Caco-2 (cell line): ENCODE data around the gene CGAS. TPM values are rescaled to one million over a fixed set of nuclear protein-coding genes. Genes with fewer than 3 reads are reported as not detected.
A peak's percentile ranks its signal among the peaks of the same experiment; 100 is the strongest.

Experiments used
- Bru-seq: library from RNA; stranded (reverse); fragments of 400-500 nt; gene quantifications from one replicate; lab custom pipeline; 2021; lab: Mats Ljungman, UMichigan
- BruChase-seq, 2 experiments: library from RNA; stranded (reverse); fragments of 400-500 nt; gene quantifications; one replicate each; lab custom pipeline; 2021; lab: Mats Ljungman, UMichigan
- BruUV-seq: library from RNA; stranded (reverse); fragments of 400-500 nt; replicated peaks from 2 replicates; lab custom pipeline; 2021; lab: Mats Ljungman, UMichigan
- CTCF ChIA-PET: fragments of 300-600 bp; sonication (Branson Sonifier 250); formaldehyde crosslinking; loops from one replicate; lab custom pipeline; 2022; ENCODE audit warnings: antibody characterized with exemption; lab: Charles Lee
- POLR2A ChIA-PET: fragments of 300-600 bp; sonication (Branson Sonifier 250); formaldehyde crosslinking; loops from one replicate; lab custom pipeline; 2022; ENCODE audit warnings: antibody characterized with exemption; lab: Charles Lee
- DNase-seq, 2 experiments: peaks; one replicate each; pipeline versions ENCODE4 v3.0.0 to v3.0.0-alpha.2; 2020 to 2022
- H3K27me3 ChIP-seq: replicated peaks from 2 replicates; pipeline ENCODE4 v1.6.0; 2011; ENCODE audit warnings: low read length; ENCODE audit not compliant: control insufficient read depth, insufficient read depth
- H3K36me3 ChIP-seq: 2 replicates; pipeline ENCODE4 v1.5.1; 2011; ENCODE audit warnings: low read length; ENCODE audit not compliant: control insufficient read depth, insufficient read depth
- H3K4me1 ChIP-seq: fragments of 250-450 bp; sonication (Bioruptor Pico); 2 replicates; pipeline ENCODE4 v1.5.1; 2020; ENCODE audit warnings: mild to moderate bottlenecking
- H3K4me3 ChIP-seq: 2 replicates; pipeline ENCODE4 v1.5.1; 2011; ENCODE audit warnings: low read depth, mild to moderate bottlenecking, control low read depth, low read length
- H3K9me3 ChIP-seq: fragments of 250-450 bp; sonication (Bioruptor Pico); 2 replicates; pipeline ENCODE4 v1.5.1; 2020; ENCODE audit warnings: mild to moderate bottlenecking, moderate library complexity
- H3K27ac Mint-ChIP-seq: one replicate; pipeline ENCODE4 v1.8.0; 2022; ENCODE audit warnings: mixed read lengths; ENCODE audit not compliant: unreplicated experiment
- H3K27me3 Mint-ChIP-seq: one replicate; pipeline ENCODE4 v1.8.0; 2022; ENCODE audit warnings: mixed read lengths; ENCODE audit not compliant: insufficient read depth, unreplicated experiment
- H3K36me3 Mint-ChIP-seq: one replicate; pipeline ENCODE4 v1.8.0; 2022; ENCODE audit warnings: mild to moderate bottlenecking, mixed read lengths; ENCODE audit not compliant: insufficient read depth, unreplicated experiment
- H3K4me1 Mint-ChIP-seq: one replicate; pipeline ENCODE4 v1.8.0; 2022; ENCODE audit warnings: low read depth, mixed read lengths; ENCODE audit not compliant: unreplicated experiment
- H3K4me3 Mint-ChIP-seq: one replicate; pipeline ENCODE4 v1.8.0; 2022; ENCODE audit warnings: mild to moderate bottlenecking, moderate library complexity, mixed read lengths; ENCODE audit not compliant: unreplicated experiment
- H3K9me3 Mint-ChIP-seq: one replicate; pipeline ENCODE4 v1.8.0; 2022; ENCODE audit warnings: mixed read lengths; ENCODE audit not compliant: unreplicated experiment
- intact Hi-C: fragments of 100-400 bp; cut with micrococcal nuclease; formaldehyde crosslinking; loops from one replicate; pipeline ENCODE4 v1.10.0; 2022; ENCODE audit not compliant: unreplicated experiment
- long read RNA-seq: library from polyadenylated mRNA; stranded (forward); transcript quantifications from one replicate; pipeline ENCODE4 v2.0.0, GENCODE V29; 2022
- total RNA-seq: library from RNA; stranded (reverse); gene quantifications from 2 replicates; pipeline ENCODE4 v1.2.3, GENCODE V29; 2022
- TF ChIP-seq, protein P1 (sequence below), 2 experiments: fragments of 200-600 bp in 1 of 2; IDR thresholded peaks; 1 replicate in 1 of 2; 2 replicates in 1 of 2; pipeline versions ENCODE4 v1.5.1 to v1.8.0; 2011 to 2022; ENCODE audit warnings: antibody characterized with exemption in 1 of 2, control low read depth in 1 of 2, inconsistent platforms in 1 of 2, low read depth in 1 of 2, low read length in 1 of 2, mild to moderate bottlenecking in 1 of 2, moderate library complexity in 1 of 2; ENCODE audit not compliant: insufficient read depth in 1 of 2, severe bottlenecking in 1 of 2, unreplicated experiment in 1 of 2

The CGAS gene
- total RNA-seq = 23.8 and 24.8 TPM in 2 replicates
- percentile 79 among the genes with signal in this experiment for Bru-seq, nascent RNA
- BruChase-seq, experiment 1, labeled RNA remaining after a 2-hour chase = percentile 84 among the genes with signal in this experiment
- percentile 74 among the genes with signal in this experiment for BruChase-seq, experiment 2, labeled RNA remaining after a 6-hour chase
- long read RNA-seq, partial matches to known transcripts = 1 of 14 reads
- long read RNA-seq, other reads (novel, unspliced or antisense) = 10 of 14 reads

DNA sequence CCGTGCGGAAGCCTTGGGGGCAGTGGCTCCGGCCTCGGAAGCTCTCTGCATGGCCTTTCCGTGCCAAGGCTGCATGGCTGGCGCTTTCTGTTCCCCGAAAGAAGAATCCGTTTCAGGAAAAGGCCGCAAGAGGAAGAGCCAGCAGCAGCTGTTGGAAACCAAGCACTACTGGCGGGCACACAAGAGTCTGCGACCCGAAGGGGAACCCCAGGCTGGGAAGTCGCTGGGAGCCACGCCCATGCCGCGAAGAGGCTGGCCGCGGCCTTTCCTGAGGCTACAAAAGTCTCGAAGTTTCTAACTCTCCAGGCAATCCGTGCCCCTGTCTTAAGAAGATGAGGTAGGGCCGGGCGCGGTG, at the start of gene CGAS:
Gene CGAS, minus strand, starts transcription at position 191 of the 355 bp plus-strand sequence. Its CDS starts 116 bp downstream, at position 75.
- peaks cover 16% of the 10 kb centered on the region for H3K4me1 Mint-ChIP-seq
- no peaks in the 10 kb centered on the region for H3K9me3 Mint-ChIP-seq
- BruUV-seq = no TSS peak
- H3K4me3 Mint-ChIP-seq = peak within 1 kb of the TSS; percentile 80
- Histone ChIP-seq H3K4me3 (peak within 1 kb of the TSS; percentile 73), H3K4me1 (peaks cover 3% of the 10 kb centered on the region; the same call in 1 of the 2 replicates), H3K27me3 (no peaks in the 10 kb centered on the region), H3K36me3 (no peaks in the 10 kb centered on the region), H3K9me3 (no peaks in the 10 kb centered on the region)
- DNase-seq = peak; percentile 83 to 85
- TF ChIP-seq, protein P1, sequence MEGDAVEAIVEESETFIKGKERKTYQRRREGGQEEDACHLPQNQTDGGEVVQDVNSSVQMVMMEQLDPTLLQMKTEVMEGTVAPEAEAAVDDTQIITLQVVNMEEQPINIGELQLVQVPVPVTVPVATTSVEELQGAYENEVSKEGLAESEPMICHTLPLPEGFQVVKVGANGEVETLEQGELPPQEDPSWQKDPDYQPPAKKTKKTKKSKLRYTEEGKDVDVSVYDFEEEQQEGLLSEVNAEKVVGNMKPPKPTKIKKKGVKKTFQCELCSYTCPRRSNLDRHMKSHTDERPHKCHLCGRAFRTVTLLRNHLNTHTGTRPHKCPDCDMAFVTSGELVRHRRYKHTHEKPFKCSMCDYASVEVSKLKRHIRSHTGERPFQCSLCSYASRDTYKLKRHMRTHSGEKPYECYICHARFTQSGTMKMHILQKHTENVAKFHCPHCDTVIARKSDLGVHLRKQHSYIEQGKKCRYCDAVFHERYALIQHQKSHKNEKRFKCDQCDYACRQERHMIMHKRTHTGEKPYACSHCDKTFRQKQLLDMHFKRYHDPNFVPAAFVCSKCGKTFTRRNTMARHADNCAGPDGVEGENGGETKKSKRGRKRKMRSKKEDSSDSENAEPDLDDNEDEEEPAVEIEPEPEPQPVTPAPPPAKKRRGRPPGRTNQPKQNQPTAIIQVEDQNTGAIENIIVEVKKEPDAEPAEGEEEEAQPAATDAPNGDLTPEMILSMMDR (IDR thresholded peaks at IDR 0.05; ENCODE audit: insufficient read depth in 1 of 2, low read depth in 1 of 2, low read length in 1 of 2, severe bottlenecking in 1 of 2, unreplicated experiment in 1 of 2) = no peak
- CTCF ChIA-PET = no interaction called here
- H3K27ac Mint-ChIP-seq = peak within 1 kb of the TSS; percentile 52
- POLR2A ChIA-PET = interaction anchor here (0.7 to 2.7 kb wide), 3 partner anchors 10 to 243 kb away, joined by 3 to 20 read pairs (median 4); partner anchors contain the start of genes MTO1 and SLC17A5
- intact Hi-C loops = loop anchor here (5.0 kb wide), 2 partner anchors 70 to 200 kb away; partner anchors contain the start of genes EEF1A1 and SLC17A5
- peaks cover 29% of the 10 kb centered on the region for H3K36me3 Mint-ChIP-seq
- H3K27me3 Mint-ChIP-seq = no peaks in the 10 kb centered on the region

DNA sequence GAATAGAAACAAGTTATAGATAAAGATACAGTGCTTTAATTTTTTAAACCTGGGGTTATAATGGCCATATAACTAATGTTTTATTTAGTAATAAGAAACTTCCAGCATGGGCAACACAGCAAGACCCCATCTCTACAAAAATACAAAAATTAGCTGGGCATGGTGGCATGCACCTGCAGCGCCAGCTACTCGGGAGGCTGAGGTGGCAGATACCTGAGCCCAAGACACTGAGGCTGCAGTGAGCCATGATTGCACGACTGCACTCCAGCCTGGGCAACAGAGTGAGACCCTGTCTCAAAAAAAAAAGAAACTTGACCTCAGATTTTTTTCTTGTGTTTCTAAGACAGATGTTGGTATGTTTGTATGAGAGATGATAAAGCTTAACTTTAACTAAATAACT, 45.8 kb upstream of the CGAS start:
- Mint-ChIP-seq H3K9me3 (no peaks in the 10 kb centered on the region), H3K4me3 (no peak overlapping the region), H3K27me3 (no peaks in the 10 kb centered on the region), H3K36me3 (peaks cover 34% of the 10 kb centered on the region), H3K27ac (no peak overlapping the region), H3K4me1 (no peaks in the 10 kb centered on the region)
- H3K27me3 ChIP-seq = no peaks in the 10 kb centered on the region
- H3K9me3 ChIP-seq = no peaks in the 10 kb centered on the region
- no peaks in the 10 kb centered on the region for H3K4me1 ChIP-seq
- no TSS peak for BruUV-seq
- ChIA-PET POLR2A (no interaction called here), CTCF (no interaction called here)
- H3K4me3 ChIP-seq = no peak overlapping the region
- no peak for DNase-seq
- intact Hi-C loops = no loop called here
- H3K36me3 ChIP-seq = no peaks in the 10 kb centered on the region; the same call in 1 of the 2 replicates
- TF ChIP-seq, protein P1 (IDR thresholded peaks at IDR 0.05; ENCODE audit: insufficient read depth in 1 of 2, low read depth in 1 of 2, low read length in 1 of 2, severe bottlenecking in 1 of 2, unreplicated experiment in 1 of 2) = no peak

DNA sequence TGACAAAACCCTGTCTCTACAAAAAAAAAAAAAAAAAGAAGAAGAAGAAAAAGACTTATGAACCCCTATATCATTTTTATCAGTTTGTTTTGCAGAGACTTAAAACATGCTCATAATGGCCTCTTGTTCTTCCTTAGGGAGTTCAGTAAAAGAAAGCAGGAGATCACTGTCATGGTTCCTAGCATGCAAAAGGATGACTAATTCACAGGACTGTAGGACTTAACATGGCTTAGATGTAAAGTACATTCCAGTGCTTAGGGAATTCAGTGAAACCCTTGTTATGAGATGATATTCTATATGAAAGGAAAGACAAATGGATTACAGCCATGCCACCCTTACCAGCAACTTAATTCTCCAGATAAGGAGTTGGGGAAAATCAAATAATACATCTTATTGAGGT, 39.3 kb upstream of the CGAS start:
- POLR2A ChIA-PET = interaction anchor here (0.6 kb wide), 1 partner anchor 225 kb away, joined by 4 read pairs; no protein-coding TSS in a partner anchor
- no peaks in the 10 kb centered on the region for H3K9me3 Mint-ChIP-seq
- H3K36me3 ChIP-seq = no peaks in the 10 kb centered on the region; the same call in none of the 2 replicates
- no peak overlapping the region for H3K4me3 Mint-ChIP-seq
- peaks cover 44% of the 10 kb centered on the region for H3K36me3 Mint-ChIP-seq
- no peaks in the 10 kb centered on the region for H3K9me3 ChIP-seq
- no peaks in the 10 kb centered on the region for H3K4me1 ChIP-seq
- H3K27me3 ChIP-seq = no peaks in the 10 kb centered on the region
- BruUV-seq = no TSS peak
- intact Hi-C loops = no loop called here
- H3K4me1 Mint-ChIP-seq = no peaks in the 10 kb centered on the region
- no peak for DNase-seq
- CTCF ChIA-PET = no interaction called here
- H3K27me3 Mint-ChIP-seq = no peaks in the 10 kb centered on the region
- no peak overlapping the region for H3K27ac Mint-ChIP-seq
- no peak overlapping the region for H3K4me3 ChIP-seq
- TF ChIP-seq, protein P1 (IDR thresholded peaks at IDR 0.05; ENCODE audit: insufficient read depth in 1 of 2, low read depth in 1 of 2, low read length in 1 of 2, severe bottlenecking in 1 of 2, unreplicated experiment in 1 of 2) = no peak
